ENCODE measurements around the gene AK5.

DNA sequence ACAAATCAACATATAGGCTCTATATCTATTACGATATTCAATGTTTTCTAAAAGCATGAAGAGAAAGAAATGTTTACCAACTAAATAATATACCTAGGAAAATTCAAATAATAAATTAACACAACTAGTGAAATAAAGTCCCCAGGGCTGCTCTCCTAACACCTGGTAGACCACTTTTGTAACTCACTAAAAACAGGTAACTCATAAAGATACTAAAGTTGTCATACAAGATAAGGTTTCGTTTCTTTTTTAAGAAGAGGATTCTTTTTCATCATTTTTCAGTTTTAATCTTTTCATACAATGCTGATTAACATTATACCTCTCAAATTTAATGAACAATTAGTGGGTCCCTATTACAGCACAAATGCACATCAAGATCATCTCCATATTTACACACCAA, 301.7 kb downstream of the AK5 start:
- no peak for TF ChIP-seq CTCF (IDR thresholded peaks at IDR 0.05; ENCODE audit: low read depth, low read length)
- no peak for TF ChIP-seq EZH2phosphoT487 (IDR thresholded peaks at IDR 0.05; ENCODE audit: low read depth)

All from OCI-LY3 (cell line).